Heart right ventricle (tissue), 16 donors: ENCODE measurements around the gene RHBDL3. TPM values are rescaled to one million over a fixed set of nuclear protein-coding genes. Genes with fewer than 3 reads are reported as not detected.

Source experiments
- ATAC-seq, 8 donors: fragments of 200-7000 bp; cut with Tn5 transposase; one replicate each; pipeline ENCODE4 v1.9.1; 2020; ENCODE audit warnings: mild to moderate bottlenecking in 8 of 8, moderate library complexity in 8 of 8, moderate number of reproducible peaks in 1 of 8
- DNase-seq, 2 donors: peaks; one replicate each; pipeline ENCODE4 v3.0.0-alpha.2; 2020
- H3K27ac ChIP-seq, 10 donors: fragments of 200-600 bp; sonication (generic) in 2 of 10; one replicate each; pipeline versions ENCODE4 v1.5.0 to v1.8.0; 2020 to 2022; ENCODE audit warnings: mild to moderate bottlenecking in 3 of 10
- H3K27me3 ChIP-seq, 7 donors: fragments of 200-600 bp; one replicate each; pipeline ENCODE4 v1.8.0; 2021 to 2022; ENCODE audit warnings: mild to moderate bottlenecking in 2 of 7
- H3K36me3 ChIP-seq, 9 donors: fragments of 200-600 bp; sonication (generic) in 1 of 9; one replicate each; pipeline versions ENCODE4 v1.5.0 to v1.8.0; 2020 to 2022; ENCODE audit warnings: mild to moderate bottlenecking in 2 of 9
- H3K4me1 ChIP-seq, 9 donors: fragments of 200-600 bp; sonication (generic) in 1 of 9; one replicate each; pipeline versions ENCODE4 v1.5.0 to v1.8.0; 2020 to 2022; ENCODE audit warnings: mild to moderate bottlenecking in 4 of 9
- H3K4me3 ChIP-seq, 10 donors: fragments of 200-600 bp; sonication (generic) in 2 of 10; one replicate each; pipeline versions ENCODE4 v1.5.0 to v1.8.0; 2020 to 2022; ENCODE audit warnings: mild to moderate bottlenecking in 7 of 10, moderate library complexity in 2 of 10
- H3K9me3 ChIP-seq, 11 donors: fragments of 200-600 bp in 10 of 11; sonication (generic) in 2 of 11; one replicate each; pipeline versions ENCODE4 v1.5.0 to v1.8.0; 2013 to 2022; ENCODE audit warnings: mild to moderate bottlenecking in 2 of 11, control low read depth in 1 of 11, moderate library complexity in 1 of 11
- CTCF ChIP-seq, 9 donors: fragments of 200-600 bp; sonication (generic) in 2 of 9; IDR thresholded peaks; one replicate each; pipeline versions ENCODE4 v1.5.0 to v1.8.0; 2021 to 2022; ENCODE audit warnings: antibody characterized with exemption in 9 of 9, mild to moderate bottlenecking in 5 of 9, moderate library complexity in 1 of 9
- WGBS, 2 donors: extraction: QIAGEN DNeasy Blood & Tissue Kit; methylation state at CpG; one replicate each; pipeline ENCODE4 v1.1.7; 2013; ENCODE audit warnings: inconsistent platforms in 1 of 2; 5-methylcytosine and 5-hydroxymethylcytosine counted together
- intact Hi-C, 10 donors: fragments of 100-400 bp; cut with DNase I; formaldehyde crosslinking; loops; one replicate each; pipeline versions ENCODE4 v1.11.1 to v1.14.2; 2022
- polyA plus RNA-seq, 2 donors: library from polyadenylated mRNA; stranded (reverse); fragments of 200-250 nt; gene quantifications; one replicate each; pipeline ENCODE4 v1.2.3, GENCODE V29; 2013
- total RNA-seq, 10 donors: library from RNA; stranded (reverse); fragmentation: NEBNext Ultra II Directional in 3 of 10; extraction: Animal tissue kit (Norgen Biotek cat#: 25700) in 3 of 10; gene quantifications; one replicate each; pipeline versions ENCODE4 v1.2.1 to v1.2.4, GENCODE V29; 2021 to 2023
- donor health status: Arrhythmogenic right ventricular cardiomyopathy.
- donor health status: ischemic (EF 13 %, LVEDD 7.1; RV severe dilation, severe dysfunction).
- donor health status: healthy with polysubstance abuse.
- donor health status: DM: no; HTN: yes; CAD: no.
- donor health status: DM: no; HTN: no; CAD: no.
- donor health status: ischemic (EF 25% LVEDD 6.9; RV normal size, moderate dysfunction).
- donor health status: ischemic (EF 25% LVEDD 5.7; RV mildly dilated, moderate dysfunction).
- donor health status: healthy.
- donor health status: DM: yes; HTN: yes; CAD: no.
- donor health status: Ischemic cardiomyopathy.
- donor health status: ischemic (EF 35%, LVEDD 5.7; RV mildly dilated, moderate dysfunction).
- donor health status: nonischemic (EF 11% LVEDD 7.7; RV severe dilation, severe dysfunction).
- donor health status: DM: yes; HTN: yes; CAD: no.
- donor health status: PGD.
- donor health status: ischemic (EF 29% LVEDD 5.4; RV normal size, mild dysfunction).
- donor health status: nonischemic (EF 23%, LVEDD 6.1; RV moderate dilation, normal function).

The RHBDL3 gene
- total and polyA plus RNA-seq, 12 donors, result 0.07 to 3.7 (median 0.30) TPM; not detected in 2

GRCh38 chr17:32335046-32335445 lies 69.4 kb downstream of the RHBDL3 start:
- Histone ChIP-seq H3K36me3 (peaks cover 0 to 97% (median 44%) of the 10 kb centered on the region in 9 donors), H3K4me3 (no peak overlapping the region), H3K4me1 (peaks cover 0 to 24% (median 0%) of the 10 kb centered on the region in 9 donors), H3K9me3 (no peaks in the 10 kb centered on the region), H3K27me3 (no peaks in the 10 kb centered on the region), H3K27ac (no peak overlapping the region)
- TF ChIP-seq CTCF (IDR thresholded peaks at IDR 0.05), result no peak
- intact Hi-C loops, result no loop called here
- no peak for ATAC-seq
- DNase-seq, result no peak

GRCh38 chr17:32335687-32336086 lies 70.1 kb downstream of the RHBDL3 start:
- H3K9me3 ChIP-seq, result no peaks in the 10 kb centered on the region
- intact Hi-C loops, result no loop called here
- 67 to 75% methylated on average over 4 of the region's 4 CpGs for WGBS, 2 donors
- H3K4me3 ChIP-seq, result no peak overlapping the region
- TF ChIP-seq CTCF (IDR thresholded peaks at IDR 0.05), result no peak
- peaks cover 0 to 18% (median under 1%) of the 10 kb centered on the region in 9 donors for H3K4me1 ChIP-seq
- ATAC-seq, result no peak
- no peaks in the 10 kb centered on the region for H3K27me3 ChIP-seq
- no peak overlapping the region for H3K27ac ChIP-seq
- DNase-seq, result no peak
- peaks cover 0 to 96% (median 44%) of the 10 kb centered on the region in 9 donors for H3K36me3 ChIP-seq

- peak overlapping the region; percentile 19 to 87 (median 72) for H3K4me3 ChIP-seq
- TF ChIP-seq CTCF (IDR thresholded peaks at IDR 0.05), result peak in 1 of 9 donors; percentile 16
- H3K36me3 ChIP-seq, result peaks cover 0 to 40% (median 17%) of the 10 kb centered on the region in 9 donors
- DNase-seq (no peak), ATAC-seq (peak in 3 of 8 donors; percentile 5 to 26 (median 16))
- no peaks in the 10 kb centered on the region for H3K27me3 ChIP-seq
- intact Hi-C loops, result no loop called here
- peaks cover 2 to 23% (median 16%) of the 10 kb centered on the region in 9 donors for H3K4me1 ChIP-seq
- H3K27ac ChIP-seq, result peak overlapping the region; percentile 19 to 93 (median 85)
- WGBS, 2 donors, result 2% methylated on average over 13 of the region's 13 CpGs
- no peaks in the 10 kb centered on the region for H3K9me3 ChIP-seq
These were observed 75.7 kb downstream of the RHBDL3 start for GRCh38 chr17:32341141-32341856.

GRCh38 chr17:32341857-32342602 lies 76.4 kb downstream of the RHBDL3 start, which contains the start of gene C17orf75:
C17orf75 (minus strand) TSS chr17:32342173; CDS start chr17:32342139, 34 bp downstream.
- intact Hi-C loops, result no loop called here
- no peak for TF ChIP-seq CTCF (IDR thresholded peaks at IDR 0.05)
- WGBS, 2 donors, result 7% methylated on average over 35 to 47 of the region's 47 CpGs
- H3K27me3 ChIP-seq, result no peaks in the 10 kb centered on the region
- ATAC-seq (peak; percentile 92 to 96 (median 95)), DNase-seq (peak; percentile 80 to 81)
- H3K9me3 ChIP-seq, result no peaks in the 10 kb centered on the region
- H3K36me3 ChIP-seq, result peaks cover 0 to 32% (median 13%) of the 10 kb centered on the region in 9 donors
- H3K4me1 ChIP-seq, result peaks cover 2 to 23% (median 16%) of the 10 kb centered on the region in 9 donors
- H3K27ac ChIP-seq, result peak within 1 kb of the TSS; percentile 19 to 93 (median 85)
- peak within 1 kb of the TSS; percentile 19 to 87 (median 72) for H3K4me3 ChIP-seq
